ENCODE data around the gene PDE6G.

PDE6G gene

DNA sequence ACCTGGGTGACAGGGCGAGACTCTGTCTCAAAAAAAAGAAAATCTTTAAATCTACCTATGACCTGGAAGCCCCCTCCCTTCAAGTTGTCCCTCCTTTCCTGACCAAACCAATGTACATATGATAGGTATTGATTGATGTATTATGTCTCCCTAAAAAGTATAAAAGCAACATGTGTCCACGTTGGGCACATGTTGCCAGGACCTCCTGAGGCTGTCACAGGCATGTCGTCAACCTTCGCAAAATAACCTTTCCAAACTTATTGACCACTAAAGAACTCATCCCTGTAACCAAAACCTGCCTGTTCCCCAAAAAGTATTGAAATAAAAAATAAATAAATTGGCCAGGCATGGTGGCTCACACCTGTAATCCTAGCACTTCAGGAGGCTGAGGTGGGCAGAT is 5.7 kb upstream of the PDE6G start:
- no peak for DNase-seq (ENCODE audit: low read depth)

DNA sequence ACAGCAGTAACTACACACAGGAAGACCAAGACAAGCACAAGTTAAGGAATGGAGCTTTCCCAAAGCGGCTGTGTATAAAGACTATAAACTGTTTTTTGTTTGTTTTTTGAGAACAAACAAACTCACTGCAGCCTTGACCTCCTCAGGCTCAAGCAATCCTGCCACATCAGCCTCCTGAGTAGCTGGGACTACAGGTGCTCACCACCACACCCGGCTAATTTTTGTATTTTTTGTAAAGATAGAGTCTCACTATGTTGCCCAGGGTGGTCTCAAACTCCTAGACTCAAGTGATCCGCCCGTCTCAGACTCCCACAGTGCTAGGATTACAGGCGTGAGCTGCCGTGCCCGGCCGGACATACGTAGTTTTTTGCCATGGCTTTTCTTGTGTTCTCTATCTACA is 4.1 kb upstream of the PDE6G start:
- no peak for DNase-seq (ENCODE audit: low read depth)

DNA sequence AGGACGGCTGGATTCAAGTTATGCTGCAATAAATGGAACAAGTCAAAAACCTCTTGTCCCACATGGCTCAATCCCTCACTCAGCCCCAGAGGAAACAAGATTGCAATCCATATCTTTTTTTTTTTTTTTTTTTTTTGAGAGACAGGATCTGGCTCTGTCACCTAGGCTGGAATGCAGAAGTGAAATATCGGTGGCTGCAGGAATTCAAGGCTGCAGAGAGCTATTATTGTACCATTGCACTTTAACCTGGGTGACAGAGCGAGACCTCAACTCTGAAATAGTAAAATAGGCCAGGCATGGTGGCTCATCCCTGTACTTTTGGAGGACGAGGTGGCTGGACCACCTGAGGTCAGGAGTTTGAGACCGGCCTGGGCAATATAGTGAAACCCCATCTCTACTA is 2.7 kb upstream of the PDE6G start:
- DNase-seq (ENCODE audit: low read depth): no peak

DNA sequence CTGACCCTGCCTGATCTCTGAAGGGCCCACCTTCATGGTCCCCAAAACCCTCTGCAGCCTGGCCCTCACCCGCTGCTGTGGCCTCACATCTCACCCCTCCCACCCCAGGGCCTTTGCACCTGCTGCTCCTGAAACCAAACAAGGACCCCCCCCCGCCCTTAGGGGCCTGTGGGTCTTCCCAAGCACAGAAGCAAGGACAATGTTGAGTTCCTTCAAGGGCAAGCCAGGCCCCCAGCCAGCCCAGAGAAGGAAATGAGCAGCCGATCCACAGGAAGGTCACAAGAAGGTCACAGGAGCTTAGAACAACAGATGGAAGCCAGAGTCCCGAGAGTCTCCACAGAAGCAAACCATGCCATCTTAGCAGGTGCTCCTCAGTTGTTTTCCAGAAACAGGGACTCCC is 493 bp upstream of the PDE6G start:
- no peak for DNase-seq (ENCODE audit: low read depth)

DNA sequence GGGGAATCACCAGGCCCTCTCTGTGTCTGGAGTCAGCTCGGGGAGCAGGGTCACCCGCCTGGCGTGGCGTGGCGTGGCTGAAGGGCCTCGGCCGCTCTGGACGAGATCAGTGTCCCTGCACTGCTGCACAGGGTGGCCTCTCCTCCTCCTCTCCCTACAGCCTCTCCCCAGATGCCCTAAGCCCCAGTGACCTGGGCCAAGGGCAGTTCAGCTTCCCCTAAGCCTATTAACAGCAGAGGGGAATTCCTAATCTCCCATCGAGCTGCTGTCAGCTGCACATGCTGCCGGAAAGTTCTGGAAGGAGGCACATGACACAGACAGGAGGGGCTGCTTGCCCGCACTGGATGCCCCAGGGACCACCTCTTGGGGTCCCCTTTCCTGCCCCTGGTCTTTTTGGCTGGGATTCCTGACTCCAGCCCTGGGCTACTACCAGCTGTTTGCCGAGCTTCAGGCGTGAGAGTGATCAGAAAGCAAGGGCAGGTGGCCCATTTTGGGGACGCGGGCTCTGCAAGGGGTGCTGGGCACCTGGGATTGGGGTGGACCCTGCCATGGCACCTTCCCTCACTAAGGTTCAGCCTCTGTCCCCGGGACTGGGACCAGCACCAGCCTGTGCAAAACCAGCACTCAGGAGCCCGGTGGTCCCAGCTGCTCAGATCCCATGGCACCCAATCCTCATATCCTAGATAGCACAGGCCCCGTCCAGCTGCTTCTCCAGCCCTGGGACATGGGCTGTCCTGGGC is 794 bp downstream of the PDE6G start:
- no peak for DNase-seq (ENCODE audit: low read depth)

DNA sequence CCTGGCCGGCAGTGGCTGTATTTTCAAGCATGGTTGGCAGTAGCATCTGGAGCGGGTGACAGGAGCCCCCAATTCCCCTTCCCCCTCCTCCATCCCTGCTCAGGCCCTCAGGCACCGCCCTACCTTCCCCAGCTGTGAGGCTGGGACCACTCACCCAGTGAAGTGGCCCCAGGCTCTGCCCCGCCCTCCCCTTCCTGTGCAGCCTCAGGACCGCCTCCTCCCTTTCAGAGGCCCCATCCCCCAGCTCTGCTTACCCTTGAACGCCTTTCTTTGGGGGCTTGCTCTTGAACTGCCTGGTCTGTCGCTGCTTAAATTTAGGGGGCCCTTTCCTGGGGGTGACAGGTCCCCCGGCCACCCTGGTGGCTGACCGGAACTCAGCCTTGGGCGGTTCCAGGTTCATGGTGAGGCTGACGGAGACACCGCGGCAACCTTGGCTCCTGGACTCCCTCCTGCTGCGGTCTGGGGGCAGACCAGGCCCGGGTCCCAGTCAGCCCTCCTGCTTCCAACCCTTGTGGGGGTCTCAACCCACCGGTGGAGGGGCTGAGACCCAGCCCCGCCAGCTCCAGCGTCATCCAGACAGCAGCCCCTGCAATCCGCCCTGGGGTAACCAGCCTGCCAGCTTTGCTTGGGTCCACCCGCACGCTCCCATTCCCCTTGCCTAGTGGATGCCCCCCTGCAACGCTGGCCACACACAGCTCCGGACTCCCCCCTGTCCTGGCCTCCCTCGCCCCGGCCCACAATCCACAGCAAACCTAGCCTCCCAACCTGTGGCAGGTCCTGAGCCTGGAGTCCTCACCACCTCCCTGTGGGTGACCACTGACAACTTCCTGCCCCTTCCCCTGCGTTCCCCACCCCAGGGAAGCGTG is 3.2 kb downstream of the PDE6G start:
- no peak for DNase-seq (ENCODE audit: low read depth)

DNA sequence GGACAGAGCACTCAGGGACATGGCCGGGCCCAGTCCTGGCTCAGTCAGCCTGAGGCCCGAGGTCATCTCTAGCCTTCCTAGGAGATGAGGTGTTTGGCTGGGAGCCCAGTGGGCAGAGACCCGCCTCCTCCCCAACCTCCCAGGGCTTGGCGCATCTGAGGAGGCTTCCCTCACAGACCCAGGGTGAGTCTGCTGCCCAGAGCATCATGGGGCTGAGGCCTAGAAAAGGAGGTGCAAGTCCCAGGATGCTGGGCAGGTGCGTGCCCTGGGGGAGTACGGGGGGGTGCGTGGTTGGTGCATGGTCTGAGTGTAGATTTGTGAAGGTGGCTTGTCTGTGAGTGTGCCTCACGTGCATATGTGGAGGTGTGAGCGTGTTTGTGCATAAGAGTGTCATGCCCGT is 4.7 kb downstream of the PDE6G start:
- no peak for DNase-seq (ENCODE audit: low read depth)

DNA sequence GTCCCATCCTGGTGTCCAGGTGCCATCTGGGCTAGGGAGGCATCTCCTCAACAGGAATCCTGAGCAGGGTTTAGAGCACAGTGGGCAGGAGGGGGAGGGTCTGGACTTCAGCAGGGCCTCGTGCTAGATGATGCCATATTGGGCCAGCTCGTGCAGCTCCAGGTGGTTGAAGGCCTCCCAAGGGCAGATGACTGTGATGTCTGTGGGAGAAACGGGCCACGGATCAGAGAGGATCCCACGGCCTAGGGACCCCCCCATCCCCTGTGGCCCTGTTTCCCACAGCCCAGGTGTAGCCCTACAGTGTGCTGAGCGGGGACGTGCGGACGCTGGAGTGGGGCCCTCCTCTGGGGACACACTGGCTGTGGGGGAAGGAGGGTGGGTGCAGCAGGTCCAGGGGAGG is 5.4 kb downstream of the PDE6G start:
- no peak for DNase-seq (ENCODE audit: low read depth)

DNA sequence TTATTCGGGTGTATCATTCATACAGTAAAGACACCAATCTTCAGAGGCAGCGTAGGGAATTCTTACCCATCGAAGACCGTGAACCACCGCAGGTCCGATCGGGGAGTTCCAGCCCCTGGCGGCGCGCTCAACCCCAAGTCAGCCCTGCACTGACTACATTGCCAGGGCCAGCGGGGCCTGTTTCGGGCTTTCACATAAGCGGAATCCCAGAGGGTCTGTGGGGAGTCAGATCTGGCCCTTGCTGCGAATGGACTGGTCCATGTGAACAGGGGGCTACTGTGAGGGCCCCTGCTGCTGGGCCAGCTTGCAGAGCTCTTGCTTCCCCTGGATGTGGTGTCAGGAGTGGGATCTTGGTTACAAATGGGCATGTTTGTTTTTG is 7.6 kb downstream of the PDE6G start:
- no peak for DNase-seq (ENCODE audit: low read depth)

DNA sequence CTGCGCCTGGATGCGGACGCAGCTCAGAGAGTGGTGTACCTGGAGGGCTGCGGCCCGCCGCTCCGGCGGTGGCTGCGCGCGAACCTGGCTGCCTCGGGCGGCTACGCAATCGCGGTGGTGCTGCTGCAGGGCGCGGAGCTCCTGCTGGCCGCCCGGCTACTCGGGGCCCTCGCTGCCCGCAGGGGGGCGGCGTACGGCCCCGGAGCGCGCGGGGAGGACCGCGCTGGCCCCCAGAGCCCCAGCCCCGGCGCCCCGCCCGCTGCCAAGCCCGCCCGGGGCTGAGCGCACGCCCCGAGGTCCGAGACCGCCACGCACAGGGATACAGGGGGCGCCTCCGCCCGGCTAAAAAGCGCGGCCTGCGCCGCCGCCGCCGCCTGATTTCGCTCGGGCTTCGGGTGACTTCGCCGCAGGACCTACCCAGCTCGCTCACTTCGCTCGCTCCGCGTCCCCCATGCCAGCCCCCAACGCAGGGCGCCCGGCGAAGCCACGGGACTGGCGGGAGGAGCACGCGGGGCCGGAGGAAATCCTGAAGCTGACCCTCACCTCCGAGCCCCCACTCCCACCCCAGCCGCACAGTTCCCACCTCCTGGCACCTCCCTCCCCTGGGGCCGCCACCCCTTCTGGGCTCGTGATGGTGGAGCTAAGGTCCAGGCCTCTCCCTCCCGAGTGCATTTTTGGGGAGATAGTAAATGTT is 8.2 kb downstream of the PDE6G start:
- DNase-seq (ENCODE audit: low read depth): no peak

DNA sequence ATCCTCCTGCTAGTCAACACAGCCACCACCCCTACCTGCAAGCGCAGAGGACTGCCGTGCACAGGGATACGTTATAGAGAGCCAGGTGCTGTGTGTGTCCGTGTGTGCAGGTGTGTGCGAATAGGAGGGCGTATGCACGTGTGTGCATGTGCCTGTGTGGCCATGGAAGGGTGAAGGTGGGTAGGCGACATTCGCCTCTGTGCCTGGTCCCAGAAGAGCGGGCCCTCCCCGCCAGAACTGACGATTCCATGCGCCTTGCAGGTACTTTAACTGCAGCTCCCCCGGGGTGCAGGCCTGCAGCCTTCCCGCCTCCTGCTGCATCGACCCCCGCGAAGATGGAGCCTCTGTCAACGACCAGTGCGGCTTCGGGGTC is 8.7 kb downstream of the PDE6G start:
- no peak for DNase-seq (ENCODE audit: low read depth)

DNA sequence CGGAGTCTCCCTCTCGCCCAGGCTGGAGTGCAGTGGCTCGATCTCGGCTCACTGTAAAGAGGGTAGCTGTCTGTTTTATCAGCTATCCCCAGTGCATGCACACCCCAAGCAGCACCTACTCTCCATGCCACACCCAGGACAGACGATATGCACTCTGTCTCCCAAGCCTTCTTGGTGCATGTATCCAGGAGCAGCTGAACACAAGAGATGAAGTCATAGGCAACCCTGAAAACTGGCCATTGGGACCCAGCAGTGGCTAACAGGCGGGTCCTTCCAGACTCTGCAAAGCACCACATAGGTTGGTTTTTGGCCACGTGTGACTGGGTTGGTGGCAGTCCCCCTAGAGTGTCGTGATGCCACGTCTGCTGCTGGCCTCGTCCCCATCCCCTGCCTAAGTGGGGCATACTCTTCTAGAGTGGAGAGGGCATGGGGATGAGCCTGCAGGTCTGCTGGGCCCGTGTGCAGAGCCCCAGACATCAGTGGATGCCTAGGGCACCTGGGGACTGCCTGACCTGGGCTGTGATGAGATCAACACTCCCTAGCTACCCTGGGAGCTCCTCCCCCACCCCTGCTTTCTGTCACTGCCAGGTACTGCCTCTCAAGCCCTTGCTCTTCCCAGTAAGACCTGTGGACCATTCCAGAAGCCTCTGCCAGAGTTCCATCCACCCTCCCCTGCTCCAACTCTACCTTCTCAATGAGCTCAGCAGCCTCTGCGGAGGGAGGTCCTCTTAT is 9.3 kb downstream of the PDE6G start:
- no peak for DNase-seq (ENCODE audit: low read depth)

DNA sequence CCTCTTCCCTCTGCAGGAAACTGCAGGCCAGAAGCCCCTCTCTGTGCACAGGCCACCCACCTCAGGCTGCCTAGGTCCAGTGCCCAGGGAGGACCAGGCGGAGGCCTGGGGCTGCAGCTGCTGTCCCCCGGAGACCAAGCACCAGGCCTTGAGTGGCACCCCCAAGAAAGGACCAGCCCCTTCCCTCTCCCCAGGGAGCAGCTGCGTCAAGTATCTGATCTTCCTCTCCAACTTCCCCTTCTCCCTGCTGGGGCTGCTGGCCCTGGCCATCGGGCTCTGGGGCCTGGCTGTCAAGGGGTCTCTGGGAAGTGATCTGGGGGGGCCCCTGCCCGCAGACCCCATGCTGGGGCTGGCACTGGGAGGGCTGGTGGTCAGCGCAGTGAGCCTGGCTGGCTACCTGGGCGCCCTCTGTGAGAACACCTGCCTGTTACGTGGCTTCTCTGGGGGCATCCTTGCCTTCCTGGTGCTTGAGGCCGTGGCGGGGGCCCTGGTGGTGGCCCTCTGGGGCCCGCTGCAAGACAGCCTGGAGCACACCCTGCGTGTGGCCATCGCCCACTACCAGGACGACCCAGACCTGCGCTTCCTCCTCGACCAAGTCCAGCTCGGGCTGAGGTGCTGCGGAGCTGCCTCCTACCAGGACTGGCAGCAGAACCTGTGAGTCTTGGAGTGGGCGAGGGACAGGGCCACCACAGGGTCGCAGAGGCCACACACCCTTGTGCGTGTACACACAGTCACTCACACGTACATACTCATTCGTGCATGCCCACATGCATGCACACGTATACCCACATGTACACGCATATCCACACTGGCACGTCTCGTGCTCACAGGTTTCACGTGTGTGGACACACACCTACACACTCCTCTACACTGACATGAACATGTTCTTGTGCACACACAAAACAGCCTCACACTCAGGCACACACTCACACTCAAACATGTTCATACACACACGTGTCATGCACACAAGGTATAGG is 11.1 kb downstream of the PDE6G start:
- no peak for DNase-seq (ENCODE audit: low read depth)

DNA sequence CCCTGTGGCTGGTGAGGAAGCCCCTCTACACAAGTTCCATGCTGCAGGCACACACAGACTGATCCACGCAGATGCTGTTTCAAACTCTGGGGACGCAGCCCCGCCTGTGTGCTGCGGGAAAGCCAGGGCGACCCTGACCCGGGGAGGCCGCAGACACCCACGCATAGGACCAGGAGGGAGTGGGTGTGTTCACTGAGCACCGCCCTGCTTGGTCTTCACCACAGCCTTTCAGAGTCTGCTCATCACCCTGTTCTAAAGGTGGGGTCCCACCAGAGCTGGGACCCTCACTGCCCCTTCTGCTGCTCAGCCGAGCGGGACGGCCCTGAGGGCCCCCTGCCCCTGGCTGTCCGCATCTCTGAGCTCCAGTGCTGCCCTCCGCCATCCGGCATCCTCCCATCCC is 11.8 kb downstream of the PDE6G start:
- DNase-seq (ENCODE audit: low read depth): no peak

DNA sequence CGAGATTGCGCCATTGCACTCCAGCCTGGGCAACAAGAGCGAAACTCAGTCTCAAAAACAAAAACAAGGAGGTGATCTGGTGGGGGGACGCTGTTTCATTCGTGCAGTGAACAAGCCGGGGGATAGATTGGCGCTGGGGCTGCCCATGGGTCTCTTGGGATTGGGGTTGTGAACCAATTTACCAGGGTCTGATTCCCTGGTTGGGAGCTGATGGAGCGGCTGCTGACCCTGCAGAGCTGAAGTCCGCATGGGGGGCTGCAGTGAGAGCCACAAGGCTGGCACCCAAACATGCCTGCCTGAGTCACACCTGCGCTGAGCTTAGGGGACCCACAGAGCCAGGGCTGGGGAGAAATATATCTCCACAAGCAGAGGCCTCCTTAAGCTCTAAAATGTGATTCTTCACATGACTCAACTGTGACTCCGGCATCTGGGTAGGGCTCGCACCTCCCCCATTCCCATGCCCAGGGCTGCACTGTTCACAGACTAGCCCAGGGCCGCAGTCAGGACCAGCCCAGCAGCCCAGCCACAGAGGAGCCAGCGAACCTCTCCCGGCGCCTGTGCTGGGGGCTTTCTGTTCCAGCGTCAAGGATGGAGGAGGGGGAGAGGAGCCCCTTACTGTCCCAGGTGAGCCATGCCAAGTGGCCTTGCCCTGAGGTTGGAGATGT is 14.4 kb downstream of the PDE6G start:
- no peak for DNase-seq (ENCODE audit: low read depth)

DNA sequence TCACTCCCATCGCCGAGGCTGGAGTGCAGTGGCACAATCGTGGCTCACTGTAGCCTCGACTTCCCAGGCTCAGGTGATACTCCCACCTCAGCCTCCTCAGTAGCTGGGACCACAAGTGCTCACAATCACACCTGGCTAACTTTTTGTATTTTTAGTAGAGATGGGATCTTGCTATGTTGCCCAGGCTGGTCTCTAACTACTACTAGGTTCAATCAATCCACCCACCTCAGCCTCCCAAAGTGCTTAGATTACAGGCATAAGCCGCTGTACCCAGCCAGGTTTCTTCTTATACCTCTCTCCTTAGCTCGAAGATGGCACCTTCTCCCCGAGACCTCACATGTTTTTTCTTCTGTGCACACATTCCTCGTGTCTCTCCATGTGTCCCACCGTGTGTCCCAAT is 16.3 kb downstream of the PDE6G start:
- no peak for DNase-seq (ENCODE audit: low read depth)

DNA sequence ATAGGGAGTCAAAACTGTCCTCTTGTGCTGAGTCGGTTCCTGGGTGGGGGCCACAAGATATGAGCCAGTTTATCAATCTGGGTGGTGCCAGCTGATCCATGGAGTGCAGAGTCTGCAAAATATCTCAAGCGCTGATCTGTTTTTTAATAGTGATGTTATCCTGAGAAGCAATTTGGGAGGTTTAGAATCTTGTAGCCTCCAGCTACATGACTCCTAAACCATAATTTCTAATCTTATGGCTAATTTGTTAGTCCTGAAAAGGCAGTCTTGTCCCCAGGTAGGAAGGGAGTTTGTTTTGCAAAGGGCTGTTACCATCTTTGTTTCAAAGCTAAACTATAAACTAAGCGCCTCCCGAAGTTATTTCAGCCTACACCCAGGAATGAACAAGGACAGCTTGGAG is 17.7 kb downstream of the PDE6G start:
- no peak for DNase-seq (ENCODE audit: low read depth)

DNA sequence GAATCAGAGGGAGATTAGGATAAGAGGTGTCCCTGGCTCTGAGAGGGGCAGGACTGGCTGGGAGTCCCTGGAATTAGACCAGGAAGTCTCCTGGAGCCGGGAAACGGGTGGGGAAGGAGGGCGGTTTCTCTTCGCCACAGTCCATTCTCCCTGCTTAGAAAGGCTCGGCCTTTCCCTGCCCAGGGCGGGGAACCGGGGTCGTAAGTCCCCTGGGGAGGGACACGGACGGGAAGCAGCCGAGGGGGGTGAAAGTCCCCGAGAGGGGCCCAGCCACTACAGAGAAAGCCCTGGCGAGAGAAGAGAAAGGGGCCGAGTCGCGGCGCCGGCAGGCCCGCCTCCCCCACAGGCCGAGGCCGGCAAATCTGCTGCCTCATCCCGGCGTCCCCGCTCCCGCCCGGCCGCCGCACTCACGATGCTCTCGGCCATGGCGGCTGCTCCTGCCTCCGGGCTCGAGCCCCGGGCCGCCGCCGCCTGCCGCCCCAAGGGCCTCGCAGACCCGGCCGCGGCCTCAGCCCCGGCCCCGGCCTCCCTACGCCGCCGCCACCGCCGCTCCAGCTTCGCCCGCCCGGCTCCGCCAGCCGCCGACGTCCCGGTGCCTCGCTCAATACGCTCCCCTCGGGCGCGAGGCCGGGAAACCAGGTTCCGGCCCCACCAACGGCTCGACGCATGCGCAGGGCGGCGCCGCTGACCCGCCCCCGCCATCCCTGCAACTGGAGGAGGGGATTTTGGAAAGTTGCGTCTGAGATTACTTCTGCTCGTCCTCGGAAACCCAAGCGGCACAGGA is 19.6 kb downstream of the PDE6G start, which contains the start of the genes NPLOC4 and TSPAN10:
NPLOC4 (minus strand) TSS at position 608 of the 784 bp plus-strand sequence; CDS start at position 426, 182 bp downstream.
TSPAN10 (plus strand) TSS at position 692 of the 784 bp plus-strand sequence. CDS start 5,217 bp downstream, outside the sequence.
- peak; percentile 78 for DNase-seq (ENCODE audit: low read depth)

DNA sequence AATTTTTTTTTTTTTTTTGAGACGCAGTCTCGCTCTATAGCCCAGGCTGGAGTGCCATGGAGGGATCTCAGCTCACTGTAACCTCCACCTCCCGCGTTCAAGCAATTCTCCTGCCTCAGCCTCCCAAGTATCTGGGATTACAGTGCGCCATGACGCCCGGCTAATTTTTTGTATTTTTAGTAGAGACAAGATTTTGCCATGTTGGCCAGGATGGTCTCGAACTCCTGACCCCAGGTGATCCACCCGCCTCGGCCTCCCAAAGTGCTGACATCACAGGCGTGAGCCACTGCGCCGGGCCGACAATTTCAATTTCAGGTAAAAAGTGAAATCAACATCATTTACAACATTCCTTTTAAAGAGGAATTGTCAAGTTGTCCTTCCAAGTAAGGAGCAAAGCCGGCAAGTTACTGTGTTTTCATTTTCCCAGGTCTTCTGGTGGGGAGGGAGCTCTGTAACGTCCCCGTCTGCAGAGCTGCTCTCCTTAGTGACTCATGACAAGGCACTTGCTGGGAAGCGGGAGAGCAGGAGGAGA is 20.3 kb downstream of the PDE6G start:
- DNase-seq (ENCODE audit: low read depth): no peak
